ENCODE data around the gene PIP5K1C. TPM values are rescaled to one million over a fixed set of nuclear protein-coding genes. Genes with fewer than 3 reads are reported as not detected.

Gene PIP5K1C
- polyA plus RNA-seq, 1 donor from 2014 or later, result 7.1 TPM

DNA sequence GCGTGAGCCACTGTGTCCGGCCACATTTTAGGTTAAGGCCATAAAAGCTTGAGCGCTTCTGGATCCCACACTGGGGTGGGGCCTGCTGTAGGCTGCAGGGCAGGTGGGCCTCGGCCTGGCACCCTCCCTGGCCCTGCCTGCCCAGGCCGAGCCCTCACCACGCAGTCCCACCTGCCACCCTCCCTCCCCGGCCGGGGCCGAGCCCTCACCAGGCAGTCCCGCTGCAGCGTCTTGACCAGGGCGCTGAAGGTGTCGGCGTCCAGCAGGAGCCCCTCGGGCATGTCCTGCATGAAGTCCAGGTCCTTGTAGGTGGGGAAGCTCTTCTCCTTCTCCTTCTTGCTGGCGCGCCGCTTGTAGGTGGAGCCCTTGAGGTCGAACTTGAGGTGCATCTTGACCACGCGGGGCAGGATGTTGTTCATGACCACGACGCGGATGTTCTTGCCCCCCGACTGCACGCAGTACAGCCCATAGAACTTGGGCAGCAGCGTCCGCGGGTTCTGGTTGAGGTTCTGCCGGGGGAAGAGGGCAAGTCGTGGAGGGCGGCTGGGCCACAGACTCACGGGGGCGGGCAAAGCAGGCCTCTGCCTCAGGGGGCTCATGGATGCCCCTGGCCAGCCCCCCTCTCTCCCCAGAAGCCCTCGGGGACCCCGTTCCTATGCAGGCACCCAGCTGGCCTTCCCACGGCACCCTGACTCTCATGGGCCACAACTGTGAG lies 47.0 kb downstream of the PIP5K1C start:
- H3K36me3 ChIP-seq (ENCODE audit: insufficient read depth, low read length), result peaks cover 5% of the 10 kb centered on the region
- no peak overlapping the region for H3K9ac ChIP-seq (ENCODE audit: low read length)
- no peaks in the 10 kb centered on the region for H3K27me3 ChIP-seq (ENCODE audit: insufficient read depth, low read depth, low read length)
- no peak overlapping the region for H3K27ac ChIP-seq (ENCODE audit: low read length)
- no peaks in the 10 kb centered on the region for H3K79me2 ChIP-seq (replicated peaks; ENCODE audit: insufficient read depth, low read length)
- H3K9me2 ChIP-seq (ENCODE audit: insufficient read depth, low read length), result no peaks in the 10 kb centered on the region
- no peak overlapping the region for H3K4me3 ChIP-seq (ENCODE audit: low read length)
- H2AFZ ChIP-seq (ENCODE audit: low read depth, low read length), result no peak overlapping the region
- H3F3A ChIP-seq (ENCODE audit: insufficient read depth, low read length, poor library complexity, severe bottlenecking), result no peaks in the 10 kb centered on the region
- H3K4me2 ChIP-seq (ENCODE audit: low read length), result no peak overlapping the region
- H3K9me3 ChIP-seq (ENCODE audit: low read length), result no peaks in the 10 kb centered on the region
- TF ChIP-seq TAF1 (IDR thresholded peaks at IDR 0.05; ENCODE audit: low read depth) (no peak), POLR2AphosphoS5 (IDR thresholded peaks at IDR 0.05) (no peak), MXI1 (conservative IDR thresholded peaks at IDR 0.05; ENCODE audit: poor library complexity, severe bottlenecking) (no peak), EZH2 (IDR thresholded peaks at IDR 0.05; ENCODE audit: borderline replicate concordance, insufficient read depth, low read length, poor library complexity, severe bottlenecking) (no peak)
- TF ChIP-seq, protein P1, sequence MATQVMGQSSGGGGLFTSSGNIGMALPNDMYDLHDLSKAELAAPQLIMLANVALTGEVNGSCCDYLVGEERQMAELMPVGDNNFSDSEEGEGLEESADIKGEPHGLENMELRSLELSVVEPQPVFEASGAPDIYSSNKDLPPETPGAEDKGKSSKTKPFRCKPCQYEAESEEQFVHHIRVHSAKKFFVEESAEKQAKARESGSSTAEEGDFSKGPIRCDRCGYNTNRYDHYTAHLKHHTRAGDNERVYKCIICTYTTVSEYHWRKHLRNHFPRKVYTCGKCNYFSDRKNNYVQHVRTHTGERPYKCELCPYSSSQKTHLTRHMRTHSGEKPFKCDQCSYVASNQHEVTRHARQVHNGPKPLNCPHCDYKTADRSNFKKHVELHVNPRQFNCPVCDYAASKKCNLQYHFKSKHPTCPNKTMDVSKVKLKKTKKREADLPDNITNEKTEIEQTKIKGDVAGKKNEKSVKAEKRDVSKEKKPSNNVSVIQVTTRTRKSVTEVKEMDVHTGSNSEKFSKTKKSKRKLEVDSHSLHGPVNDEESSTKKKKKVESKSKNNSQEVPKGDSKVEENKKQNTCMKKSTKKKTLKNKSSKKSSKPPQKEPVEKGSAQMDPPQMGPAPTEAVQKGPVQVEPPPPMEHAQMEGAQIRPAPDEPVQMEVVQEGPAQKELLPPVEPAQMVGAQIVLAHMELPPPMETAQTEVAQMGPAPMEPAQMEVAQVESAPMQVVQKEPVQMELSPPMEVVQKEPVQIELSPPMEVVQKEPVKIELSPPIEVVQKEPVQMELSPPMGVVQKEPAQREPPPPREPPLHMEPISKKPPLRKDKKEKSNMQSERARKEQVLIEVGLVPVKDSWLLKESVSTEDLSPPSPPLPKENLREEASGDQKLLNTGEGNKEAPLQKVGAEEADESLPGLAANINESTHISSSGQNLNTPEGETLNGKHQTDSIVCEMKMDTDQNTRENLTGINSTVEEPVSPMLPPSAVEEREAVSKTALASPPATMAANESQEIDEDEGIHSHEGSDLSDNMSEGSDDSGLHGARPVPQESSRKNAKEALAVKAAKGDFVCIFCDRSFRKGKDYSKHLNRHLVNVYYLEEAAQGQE (IDR thresholded peaks at IDR 0.05; ENCODE audit: borderline replicate concordance), result no peak
- no peaks in the 10 kb centered on the region for H4K20me1 ChIP-seq (ENCODE audit: insufficient read depth)

DNA sequence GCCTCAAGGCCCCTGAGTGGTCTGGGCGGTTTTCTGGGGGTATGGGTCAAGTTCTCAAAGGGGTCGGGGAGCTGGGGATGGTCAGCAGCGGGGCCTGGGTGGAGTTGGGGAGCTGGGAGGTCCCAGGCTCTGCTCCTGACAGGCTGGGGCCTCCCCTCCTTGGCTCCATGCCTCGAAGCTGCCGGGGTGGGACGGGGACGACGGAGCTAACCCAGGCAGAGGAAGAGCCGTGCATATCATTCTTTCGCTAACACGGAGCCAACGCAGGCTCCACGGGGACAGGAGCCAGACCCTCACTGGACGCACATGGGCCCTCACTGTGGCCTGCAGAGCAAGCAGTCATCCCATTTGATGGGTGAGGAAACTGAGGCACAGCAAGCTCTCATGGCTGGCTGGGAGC lies 47.8 kb downstream of the PIP5K1C start:
- H3K9ac ChIP-seq (ENCODE audit: low read length), result no peak overlapping the region
- H3K9me3 ChIP-seq (ENCODE audit: low read length), result no peaks in the 10 kb centered on the region
- no peak overlapping the region for H2AFZ ChIP-seq (ENCODE audit: low read depth, low read length)
- TF ChIP-seq, protein P2, sequence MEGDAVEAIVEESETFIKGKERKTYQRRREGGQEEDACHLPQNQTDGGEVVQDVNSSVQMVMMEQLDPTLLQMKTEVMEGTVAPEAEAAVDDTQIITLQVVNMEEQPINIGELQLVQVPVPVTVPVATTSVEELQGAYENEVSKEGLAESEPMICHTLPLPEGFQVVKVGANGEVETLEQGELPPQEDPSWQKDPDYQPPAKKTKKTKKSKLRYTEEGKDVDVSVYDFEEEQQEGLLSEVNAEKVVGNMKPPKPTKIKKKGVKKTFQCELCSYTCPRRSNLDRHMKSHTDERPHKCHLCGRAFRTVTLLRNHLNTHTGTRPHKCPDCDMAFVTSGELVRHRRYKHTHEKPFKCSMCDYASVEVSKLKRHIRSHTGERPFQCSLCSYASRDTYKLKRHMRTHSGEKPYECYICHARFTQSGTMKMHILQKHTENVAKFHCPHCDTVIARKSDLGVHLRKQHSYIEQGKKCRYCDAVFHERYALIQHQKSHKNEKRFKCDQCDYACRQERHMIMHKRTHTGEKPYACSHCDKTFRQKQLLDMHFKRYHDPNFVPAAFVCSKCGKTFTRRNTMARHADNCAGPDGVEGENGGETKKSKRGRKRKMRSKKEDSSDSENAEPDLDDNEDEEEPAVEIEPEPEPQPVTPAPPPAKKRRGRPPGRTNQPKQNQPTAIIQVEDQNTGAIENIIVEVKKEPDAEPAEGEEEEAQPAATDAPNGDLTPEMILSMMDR (IDR thresholded peaks at IDR 0.05; ENCODE audit: poor library complexity, severe bottlenecking), result no peak
- TF ChIP-seq RAD21 (conservative IDR thresholded peaks at IDR 0.05) (no peak), SMC3 (conservative IDR thresholded peaks at IDR 0.05; ENCODE audit: poor library complexity) (no peak), POLR2AphosphoS5 (IDR thresholded peaks at IDR 0.05) (no peak), EZH2 (IDR thresholded peaks at IDR 0.05; ENCODE audit: borderline replicate concordance, insufficient read depth, low read length, poor library complexity, severe bottlenecking) (no peak), EP300 (conservative IDR thresholded peaks at IDR 0.05; ENCODE audit: poor library complexity, severe bottlenecking) (no peak), MXI1 (conservative IDR thresholded peaks at IDR 0.05; ENCODE audit: poor library complexity, severe bottlenecking) (no peak), TAF1 (IDR thresholded peaks at IDR 0.05; ENCODE audit: low read depth) (no peak)
- H3K27me3 ChIP-seq (ENCODE audit: insufficient read depth, low read depth, low read length), result no peaks in the 10 kb centered on the region
- H3K79me2 ChIP-seq (replicated peaks; ENCODE audit: insufficient read depth, low read length), result no peaks in the 10 kb centered on the region
- H3F3A ChIP-seq (ENCODE audit: insufficient read depth, low read length, poor library complexity, severe bottlenecking), result no peaks in the 10 kb centered on the region
- no peak overlapping the region for H3K27ac ChIP-seq (ENCODE audit: low read length)
- H3K4me2 ChIP-seq (ENCODE audit: low read length), result no peak overlapping the region
- peaks cover 5% of the 10 kb centered on the region for H3K36me3 ChIP-seq (ENCODE audit: insufficient read depth, low read length)
- H3K9me2 ChIP-seq (ENCODE audit: insufficient read depth, low read length), result no peaks in the 10 kb centered on the region
- H4K20me1 ChIP-seq (ENCODE audit: insufficient read depth), result no peaks in the 10 kb centered on the region
- no peak overlapping the region for H3K4me3 ChIP-seq (ENCODE audit: low read length)
